ENCODE data around the gene WDR91.

WDR91 gene

GRCh38 chr7:135192914-135193536 lies 18.3 kb downstream of the WDR91 start:
- H3K4me3 ChIP-seq (ENCODE audit: severe bottlenecking) = no peak overlapping the region
- peaks cover 13% of the 10 kb centered on the region for H3K4me1 ChIP-seq (ENCODE audit: insufficient read depth, poor library complexity, severe bottlenecking)
- H3K9me3 ChIP-seq (ENCODE audit: severe bottlenecking) = no peaks in the 10 kb centered on the region
- H3K36me3 ChIP-seq (ENCODE audit: low read depth) = peaks cover 63% of the 10 kb centered on the region
- ATAC-seq (ENCODE audit: low read depth) (peak; percentile 40; the same call in 1 of the 3 replicates), DNase-seq (ENCODE audit: low spot score) (no peak)
- peak overlapping the region; percentile 9 for H3K27ac ChIP-seq (ENCODE audit: poor library complexity, severe bottlenecking)
- no peaks in the 10 kb centered on the region for H3K27me3 ChIP-seq (ENCODE audit: insufficient read depth, poor library complexity, severe bottlenecking)
- TF ChIP-seq, protein P1, sequence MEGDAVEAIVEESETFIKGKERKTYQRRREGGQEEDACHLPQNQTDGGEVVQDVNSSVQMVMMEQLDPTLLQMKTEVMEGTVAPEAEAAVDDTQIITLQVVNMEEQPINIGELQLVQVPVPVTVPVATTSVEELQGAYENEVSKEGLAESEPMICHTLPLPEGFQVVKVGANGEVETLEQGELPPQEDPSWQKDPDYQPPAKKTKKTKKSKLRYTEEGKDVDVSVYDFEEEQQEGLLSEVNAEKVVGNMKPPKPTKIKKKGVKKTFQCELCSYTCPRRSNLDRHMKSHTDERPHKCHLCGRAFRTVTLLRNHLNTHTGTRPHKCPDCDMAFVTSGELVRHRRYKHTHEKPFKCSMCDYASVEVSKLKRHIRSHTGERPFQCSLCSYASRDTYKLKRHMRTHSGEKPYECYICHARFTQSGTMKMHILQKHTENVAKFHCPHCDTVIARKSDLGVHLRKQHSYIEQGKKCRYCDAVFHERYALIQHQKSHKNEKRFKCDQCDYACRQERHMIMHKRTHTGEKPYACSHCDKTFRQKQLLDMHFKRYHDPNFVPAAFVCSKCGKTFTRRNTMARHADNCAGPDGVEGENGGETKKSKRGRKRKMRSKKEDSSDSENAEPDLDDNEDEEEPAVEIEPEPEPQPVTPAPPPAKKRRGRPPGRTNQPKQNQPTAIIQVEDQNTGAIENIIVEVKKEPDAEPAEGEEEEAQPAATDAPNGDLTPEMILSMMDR (IDR thresholded peaks at IDR 0.05; ENCODE audit: poor library complexity, severe bottlenecking) = no peak

DNA sequence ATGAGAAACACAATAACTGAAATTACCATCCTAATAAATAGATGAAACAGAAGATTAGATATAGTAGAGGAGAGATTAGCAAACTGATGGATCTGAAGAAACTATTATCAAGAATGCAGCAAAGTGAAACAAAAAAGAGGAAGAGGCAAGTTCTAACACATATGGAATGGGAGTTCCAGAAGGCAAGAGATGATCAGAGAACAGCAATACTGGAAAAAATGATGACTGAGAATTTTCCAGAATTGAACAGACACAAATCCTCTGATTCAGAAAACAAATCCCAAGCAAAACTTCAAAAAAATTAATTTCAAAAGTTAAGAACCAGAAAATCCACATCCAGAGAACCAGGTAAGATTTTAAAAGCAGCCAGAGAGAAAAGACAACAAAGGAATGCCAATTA lies 20.6 kb downstream of the WDR91 start:
- Histone ChIP-seq H3K36me3 (ENCODE audit: low read depth) (peaks cover 74% of the 10 kb centered on the region), H3K27ac (ENCODE audit: poor library complexity, severe bottlenecking) (peak overlapping the region; percentile 17), H3K4me3 (ENCODE audit: severe bottlenecking) (no peak overlapping the region), H3K27me3 (ENCODE audit: insufficient read depth, poor library complexity, severe bottlenecking) (no peaks in the 10 kb centered on the region), H3K9me3 (ENCODE audit: severe bottlenecking) (no peaks in the 10 kb centered on the region), H3K4me1 (ENCODE audit: insufficient read depth, poor library complexity, severe bottlenecking) (peaks cover 13% of the 10 kb centered on the region)
- no peak for ATAC-seq (ENCODE audit: low read depth)
- no peak for DNase-seq (ENCODE audit: low spot score)
- TF ChIP-seq, protein P1 (IDR thresholded peaks at IDR 0.05; ENCODE audit: poor library complexity, severe bottlenecking) = no peak

DNA sequence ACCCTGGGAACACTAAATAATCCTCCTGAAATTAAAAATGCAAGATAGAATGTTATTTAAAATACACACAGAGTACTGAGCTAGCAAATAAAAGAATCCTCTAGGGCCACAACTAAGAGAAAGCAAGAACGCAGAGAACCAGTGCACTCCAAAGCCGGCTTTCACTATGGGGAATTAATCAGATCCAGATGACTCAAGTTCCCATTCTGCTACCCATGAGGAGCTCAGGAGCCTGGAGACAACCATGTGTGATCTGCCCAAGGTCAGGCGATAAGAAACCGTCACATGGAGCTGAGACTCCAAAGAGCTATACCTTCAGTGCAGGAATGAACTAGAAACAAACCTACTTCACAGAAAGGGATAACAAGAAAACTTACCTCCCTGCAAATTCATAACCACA lies 21.4 kb downstream of the WDR91 start:
- H3K4me3 ChIP-seq (ENCODE audit: severe bottlenecking) = no peak overlapping the region
- no peak for ATAC-seq (ENCODE audit: low read depth)
- H3K27me3 ChIP-seq (ENCODE audit: insufficient read depth, poor library complexity, severe bottlenecking) = no peaks in the 10 kb centered on the region
- no peaks in the 10 kb centered on the region for H3K9me3 ChIP-seq (ENCODE audit: severe bottlenecking)
- peaks cover 13% of the 10 kb centered on the region for H3K4me1 ChIP-seq (ENCODE audit: insufficient read depth, poor library complexity, severe bottlenecking)
- H3K36me3 ChIP-seq (ENCODE audit: low read depth) = peaks cover 74% of the 10 kb centered on the region
- DNase-seq (ENCODE audit: low spot score) = no peak
- TF ChIP-seq, protein P1 (IDR thresholded peaks at IDR 0.05; ENCODE audit: poor library complexity, severe bottlenecking) = no peak
- H3K27ac ChIP-seq (ENCODE audit: poor library complexity, severe bottlenecking) = peak overlapping the region; percentile 17

GRCh38 chr7:135189221-135189662 lies 22.1 kb downstream of the WDR91 start:
- TF ChIP-seq, protein P1 (IDR thresholded peaks at IDR 0.05; ENCODE audit: poor library complexity, severe bottlenecking) = no peak
- Histone ChIP-seq H3K27ac (ENCODE audit: poor library complexity, severe bottlenecking) (no peak overlapping the region), H3K36me3 (ENCODE audit: low read depth) (peaks cover 67% of the 10 kb centered on the region), H3K4me1 (ENCODE audit: insufficient read depth, poor library complexity, severe bottlenecking) (peaks cover 13% of the 10 kb centered on the region), H3K27me3 (ENCODE audit: insufficient read depth, poor library complexity, severe bottlenecking) (no peaks in the 10 kb centered on the region), H3K9me3 (ENCODE audit: severe bottlenecking) (no peaks in the 10 kb centered on the region), H3K4me3 (ENCODE audit: severe bottlenecking) (no peak overlapping the region)
- no peak for ATAC-seq (ENCODE audit: low read depth)
- no peak for DNase-seq (ENCODE audit: low spot score)

DNA sequence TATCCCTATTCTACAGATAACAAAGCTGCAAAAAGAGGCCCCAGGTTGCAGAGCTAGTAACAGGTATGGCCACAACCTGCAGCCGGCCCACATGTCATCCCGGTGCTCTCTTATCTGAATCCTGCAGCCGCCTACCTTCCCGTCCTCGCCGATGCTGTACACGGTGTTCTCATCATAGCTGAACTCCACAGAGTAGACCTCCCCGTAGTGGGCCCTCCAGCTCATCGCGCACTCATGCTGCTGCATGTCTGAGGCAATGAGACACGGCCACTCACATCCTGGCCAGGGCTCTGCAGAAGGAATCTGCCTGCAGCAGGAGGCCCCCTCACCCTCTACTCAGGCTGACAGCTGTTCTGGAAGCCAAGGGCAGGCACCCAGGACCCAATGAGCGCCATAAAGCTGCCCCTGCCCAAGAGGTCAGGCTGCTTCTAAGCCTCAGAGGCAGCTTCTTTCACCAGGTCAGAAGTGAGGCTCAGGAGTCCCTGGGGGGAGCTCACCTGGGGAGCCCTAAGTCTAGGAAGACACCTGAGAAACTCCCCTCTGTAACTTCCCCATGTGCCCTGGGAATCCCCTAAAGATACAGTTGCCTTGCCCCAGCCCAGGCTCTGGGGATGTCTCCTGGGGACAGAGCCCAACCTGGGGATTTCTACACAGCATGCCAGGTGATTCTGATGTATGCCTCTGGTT lies 22.9 kb downstream of the WDR91 start:
- Histone ChIP-seq H3K27ac (ENCODE audit: poor library complexity, severe bottlenecking) (no peak overlapping the region), H3K9me3 (ENCODE audit: severe bottlenecking) (no peaks in the 10 kb centered on the region), H3K4me1 (ENCODE audit: insufficient read depth, poor library complexity, severe bottlenecking) (peaks cover 9% of the 10 kb centered on the region), H3K36me3 (ENCODE audit: low read depth) (peaks cover 68% of the 10 kb centered on the region), H3K4me3 (ENCODE audit: severe bottlenecking) (no peak overlapping the region), H3K27me3 (ENCODE audit: insufficient read depth, poor library complexity, severe bottlenecking) (no peaks in the 10 kb centered on the region)
- DNase-seq (ENCODE audit: low spot score) = no peak
- TF ChIP-seq, protein P1 (IDR thresholded peaks at IDR 0.05; ENCODE audit: poor library complexity, severe bottlenecking) = no peak
- peak; percentile 64 for ATAC-seq (ENCODE audit: low read depth)

All from RWPE2 (cell line).